OCI-LY1 (cell line): ENCODE results near the gene ZNF846.
"Not testable (repeated sequence)": the region's sequence is repeated elsewhere in the genome, so short reads cannot be mapped to it uniquely, and the experiment has no call there.

Experiments
- H2AFZ ChIP-seq: fragments of 200-600 bp; sonication (generic), shearing (Covaris generic); 2 replicates; pipeline ENCODE4 v1.6.0; 2014; ENCODE audit warnings: antibody characterized with exemption, mild to moderate bottlenecking, low read length
- H3F3A ChIP-seq: fragments of 200-600 bp; sonication (generic), shearing (Covaris generic); 2 replicates; pipeline ENCODE4 v1.6.0; 2014; ENCODE audit warnings: mild to moderate bottlenecking, antibody characterized with exemption, low read length, moderate library complexity; ENCODE audit not compliant: insufficient read depth
- H3K27ac ChIP-seq: fragments of 200-600 bp; sonication (generic); 2 replicates; pipeline ENCODE4 v1.5.1; 2014; ENCODE audit warnings: low read length, mixed run types, mild to moderate bottlenecking, low read depth; ENCODE audit not compliant: poor library complexity, severe bottlenecking
- H3K27me3 ChIP-seq: fragments of 200-600 bp; sonication (generic); 2 replicates; pipeline ENCODE4 v1.6.0; 2014; ENCODE audit warnings: antibody characterized with exemption, mild to moderate bottlenecking, low read length, moderate library complexity; ENCODE audit not compliant: insufficient read depth
- H3K36me3 ChIP-seq: fragments of 200-600 bp; sonication (generic); 2 replicates; pipeline ENCODE4 v1.6.1; 2014; ENCODE audit warnings: mild to moderate bottlenecking, antibody characterized with exemption, low read length, moderate library complexity, mixed read lengths; ENCODE audit not compliant: insufficient read depth
- H3K4me1 ChIP-seq: fragments of 200-600 bp; sonication (generic); 2 replicates; pipeline ENCODE4 v1.5.1; 2014; ENCODE audit warnings: mild to moderate bottlenecking, low read length, moderate library complexity; ENCODE audit not compliant: insufficient read depth, severe bottlenecking
- H3K4me2 ChIP-seq: fragments of 200-600 bp; sonication (generic), shearing (Covaris generic); 2 replicates; pipeline ENCODE4 v1.6.1; 2014; ENCODE audit warnings: low read length
- H3K4me3 ChIP-seq: fragments of 200-600 bp; sonication (generic); 2 replicates; pipeline ENCODE4 v1.5.1; 2014; ENCODE audit warnings: low read length, low read depth, mild to moderate bottlenecking, mixed read lengths; ENCODE audit not compliant: poor library complexity, severe bottlenecking
- H3K79me2 ChIP-seq: fragments of 200-600 bp; shearing (Covaris generic); 2 replicates; pipeline ENCODE4 v1.6.1; 2016; ENCODE audit warnings: mixed run types, low read length, mixed read lengths; ENCODE audit not compliant: insufficient read depth
- H3K9ac ChIP-seq: fragments of 200-600 bp; sonication (generic), shearing (Covaris generic); 2 replicates; pipeline ENCODE4 v1.6.1; 2014; ENCODE audit warnings: mild to moderate bottlenecking, low read length, mixed read lengths
- H3K9me2 ChIP-seq: fragments of 200-600 bp; sonication (generic), shearing (Covaris generic); 2 replicates; pipeline ENCODE4 v1.6.1; 2014; ENCODE audit warnings: low read depth, mild to moderate bottlenecking, low read length, mixed read lengths
- H3K9me3 ChIP-seq: fragments of 200-600 bp; shearing (Covaris generic); 2 replicates; pipeline ENCODE4 v1.6.1; 2014; ENCODE audit warnings: low read length, mixed read lengths
- H4K20me1 ChIP-seq: fragments of 200-600 bp; sonication (generic), shearing (Covaris generic); 2 replicates; pipeline ENCODE4 v1.6.0; 2016; ENCODE audit warnings: mild to moderate bottlenecking, low read length; ENCODE audit not compliant: insufficient read depth
- EZH2 ChIP-seq: fragments of 200-600 bp; sonication (generic), shearing (Covaris generic); IDR thresholded peaks from 2 replicates; pipeline ENCODE4 v1.8.0; 2017; ENCODE audit warnings: borderline replicate concordance, mixed run types, mild to moderate bottlenecking, antibody characterized with exemption, low read length, moderate library complexity, mixed read lengths
- TF ChIP-seq, protein P1 (sequence below): fragments of 200-600 bp; sonication (generic), shearing (Covaris generic); IDR thresholded peaks from 2 replicates; pipeline ENCODE4 v1.5.1; 2017; ENCODE audit warnings: mild to moderate bottlenecking, antibody characterized with exemption, low read length, moderate library complexity, mixed read lengths

Gene ZNF846

GRCh38 chr19:9727644-9728043, 40.9 kb downstream of the ZNF846 start:
- H2AFZ ChIP-seq, result no peak overlapping the region

DNA sequence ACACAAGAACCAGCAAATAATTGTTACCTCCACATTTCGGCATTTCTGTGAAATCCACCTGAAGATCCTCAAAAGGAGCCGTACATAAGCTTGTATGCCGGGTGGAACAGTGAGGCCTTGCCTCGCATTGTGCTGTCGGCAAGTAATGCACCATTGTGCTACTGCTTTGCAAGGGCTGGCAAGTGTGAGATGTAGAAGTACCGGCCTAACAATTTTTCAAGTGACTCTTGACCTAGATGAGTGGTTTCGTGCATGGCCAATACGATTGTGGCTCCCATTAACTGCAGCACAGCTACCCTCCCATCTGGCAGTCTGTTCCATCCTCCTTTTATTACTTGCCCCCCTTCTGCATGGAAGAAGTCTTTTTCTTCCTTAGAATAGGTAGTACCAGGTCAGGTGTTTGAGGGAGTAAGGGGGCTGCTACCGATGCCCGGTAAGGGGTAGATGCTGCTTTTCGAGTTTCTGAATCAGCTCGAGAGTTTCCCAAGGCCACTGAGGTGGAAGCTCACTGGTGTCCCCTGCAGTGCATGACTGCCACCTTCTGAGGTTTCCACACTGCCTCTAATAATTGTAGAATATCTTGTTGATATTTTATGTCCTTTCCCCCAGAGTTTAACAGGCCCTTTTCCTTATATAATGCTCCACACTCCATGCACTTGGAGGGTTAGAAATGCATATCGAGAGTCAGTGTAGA, 42.9 kb downstream of the ZNF846 start:
- not testable (repeated sequence) for H4K20me1 ChIP-seq, H3K36me3 ChIP-seq, H3K4me2 ChIP-seq, H3K27ac ChIP-seq, H3K79me2 ChIP-seq, H3K9me2 ChIP-seq, H3K4me1 ChIP-seq, H3K4me3 ChIP-seq, H2AFZ ChIP-seq, H3K9ac ChIP-seq, H3K27me3 ChIP-seq, H3K9me3 ChIP-seq, H3F3A ChIP-seq

More at GRCh38 chr19:9727644-9728043, 40.9 kb downstream of the ZNF846 start:
- TF ChIP-seq, protein P1, sequence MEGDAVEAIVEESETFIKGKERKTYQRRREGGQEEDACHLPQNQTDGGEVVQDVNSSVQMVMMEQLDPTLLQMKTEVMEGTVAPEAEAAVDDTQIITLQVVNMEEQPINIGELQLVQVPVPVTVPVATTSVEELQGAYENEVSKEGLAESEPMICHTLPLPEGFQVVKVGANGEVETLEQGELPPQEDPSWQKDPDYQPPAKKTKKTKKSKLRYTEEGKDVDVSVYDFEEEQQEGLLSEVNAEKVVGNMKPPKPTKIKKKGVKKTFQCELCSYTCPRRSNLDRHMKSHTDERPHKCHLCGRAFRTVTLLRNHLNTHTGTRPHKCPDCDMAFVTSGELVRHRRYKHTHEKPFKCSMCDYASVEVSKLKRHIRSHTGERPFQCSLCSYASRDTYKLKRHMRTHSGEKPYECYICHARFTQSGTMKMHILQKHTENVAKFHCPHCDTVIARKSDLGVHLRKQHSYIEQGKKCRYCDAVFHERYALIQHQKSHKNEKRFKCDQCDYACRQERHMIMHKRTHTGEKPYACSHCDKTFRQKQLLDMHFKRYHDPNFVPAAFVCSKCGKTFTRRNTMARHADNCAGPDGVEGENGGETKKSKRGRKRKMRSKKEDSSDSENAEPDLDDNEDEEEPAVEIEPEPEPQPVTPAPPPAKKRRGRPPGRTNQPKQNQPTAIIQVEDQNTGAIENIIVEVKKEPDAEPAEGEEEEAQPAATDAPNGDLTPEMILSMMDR, result no peak
- no peak for TF ChIP-seq EZH2
- H3K27me3 ChIP-seq, result no peaks in the 10 kb centered on the region; the same call in 1 of the 2 replicates
- H3K4me3 ChIP-seq, result no peak overlapping the region
- H3K79me2 ChIP-seq, result no peaks in the 10 kb centered on the region
- H3K4me2 ChIP-seq, result no peak overlapping the region
- no peaks in the 10 kb centered on the region; the same call in 1 of the 2 replicates for H3K36me3 ChIP-seq
- H3K9me2 ChIP-seq, result no peaks in the 10 kb centered on the region
- H3K27ac ChIP-seq, result no peak overlapping the region
- H3K4me1 ChIP-seq, result no peaks in the 10 kb centered on the region
- H3K9ac ChIP-seq, result no peak overlapping the region
- H4K20me1 ChIP-seq, result no peaks in the 10 kb centered on the region
- H3F3A ChIP-seq, result no peaks in the 10 kb centered on the region
- H3K9me3 ChIP-seq, result peaks cover 5% of the 10 kb centered on the region

DNA sequence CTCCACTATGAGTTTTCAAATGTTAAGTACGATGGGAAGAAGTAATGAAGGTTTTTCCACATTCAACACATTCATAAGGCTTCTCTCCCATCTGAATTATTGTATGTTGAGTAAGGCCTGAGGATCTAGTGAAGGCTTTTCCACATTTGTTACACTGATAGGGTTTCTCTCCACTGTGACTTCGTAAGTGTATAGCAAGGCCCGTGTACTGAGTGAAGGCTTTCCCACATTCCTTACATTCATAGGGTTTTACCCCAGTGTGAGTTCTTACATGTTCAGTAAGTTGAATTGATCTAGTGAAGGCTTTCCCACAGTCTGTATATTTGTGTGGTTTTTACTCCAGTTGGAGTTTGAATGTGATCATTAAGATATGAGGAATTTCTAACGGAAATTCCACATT, 44.4 kb downstream of the ZNF846 start:
- Histone ChIP-seq H3K27ac (no peak overlapping the region), H3K9me3 (peaks cover 5% of the 10 kb centered on the region), H3K36me3 (no peaks in the 10 kb centered on the region), H3K4me2 (no peak overlapping the region), H3K4me3 (no peak overlapping the region), H2AFZ (no peak overlapping the region), H3F3A (no peaks in the 10 kb centered on the region), H3K9ac (no peak overlapping the region), H3K4me1 (no peaks in the 10 kb centered on the region), H4K20me1 (no peaks in the 10 kb centered on the region), H3K27me3 (no peaks in the 10 kb centered on the region; the same call in 1 of the 2 replicates), H3K79me2 (no peaks in the 10 kb centered on the region), H3K9me2 (no peaks in the 10 kb centered on the region)
- no peak for TF ChIP-seq EZH2
- TF ChIP-seq, protein P1, result no peak

DNA sequence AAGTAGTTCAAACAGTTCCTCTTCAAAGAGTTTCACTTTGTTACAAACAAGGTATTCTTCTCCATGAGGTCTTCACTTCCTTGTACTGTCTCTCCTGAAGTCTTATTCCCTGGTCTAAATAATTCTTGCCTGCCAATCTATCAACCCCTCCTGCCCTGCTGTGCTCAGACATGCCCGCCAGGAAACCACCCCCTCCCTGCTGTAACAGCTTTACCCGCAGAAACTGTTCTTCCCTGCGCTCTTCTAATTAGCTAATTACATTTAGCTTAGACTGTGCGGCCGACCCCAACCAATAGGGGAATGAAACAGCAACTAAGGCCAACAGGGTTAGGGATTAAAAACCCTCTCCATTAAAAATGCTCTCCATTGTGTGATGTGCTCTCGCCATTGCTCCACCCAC, 46.7 kb downstream of the ZNF846 start:
- Histone ChIP-seq H3K4me1 (no peaks in the 10 kb centered on the region), H3K27me3 (no peaks in the 10 kb centered on the region; the same call in 1 of the 2 replicates), H4K20me1 (no peaks in the 10 kb centered on the region), H3K9me3 (peaks cover 5% of the 10 kb centered on the region), H3K9ac (no peak overlapping the region), H3K9me2 (no peaks in the 10 kb centered on the region), H3K4me2 (no peak overlapping the region), H3F3A (no peaks in the 10 kb centered on the region), H2AFZ (no peak overlapping the region), H3K4me3 (no peak overlapping the region), H3K79me2 (no peaks in the 10 kb centered on the region), H3K27ac (no peak overlapping the region), H3K36me3 (no peaks in the 10 kb centered on the region)
- TF ChIP-seq EZH2, result no peak
- TF ChIP-seq, protein P1, result no peak
